GM15510 (cell line): Measurements from ENCODE around the gene COG7.

Source experiments
- POLR2A ChIP-seq: IDR thresholded peaks from 3 replicates; pipeline ENCODE4 v1.6.1; 2011; ENCODE audit warnings: borderline replicate concordance; ENCODE audit not compliant: insufficient read length; ENCODE audit errors: extremely low read depth

The COG7 gene

GRCh38 chr16:23385441-23385840 is 67.5 kb downstream of the COG7 start:
- TF ChIP-seq POLR2A: no peak

- TF ChIP-seq POLR2A: no peak
Measured at GRCh38 chr16:23384878-23385277, 68.1 kb downstream of the COG7 start.

GRCh38 chr16:23383881-23384280 is 69.1 kb downstream of the COG7 start:
- TF ChIP-seq POLR2A: no peak

GRCh38 chr16:23382279-23382678 is 70.7 kb downstream of the COG7 start:
- TF ChIP-seq POLR2A: no peak

- TF ChIP-seq POLR2A: no peak
Measured at GRCh38 chr16:23380501-23380951, 72.5 kb downstream of the COG7 start.

GRCh38 chr16:23379707-23380106 is 73.3 kb downstream of the COG7 start:
- TF ChIP-seq POLR2A: no peak

- no peak for TF ChIP-seq POLR2A
Measured at GRCh38 chr16:23378921-23379320, 74.1 kb downstream of the COG7 start.

- TF ChIP-seq POLR2A: no peak
Measured at GRCh38 chr16:23378256-23378655, 74.7 kb downstream of the COG7 start.

- no peak for TF ChIP-seq POLR2A
Measured at GRCh38 chr16:23377071-23377931, 75.7 kb downstream of the COG7 start.

GRCh38 chr16:23375643-23376042 is 77.3 kb downstream of the COG7 start:
- TF ChIP-seq POLR2A: no peak

GRCh38 chr16:23374721-23375510 is 78.1 kb downstream of the COG7 start:
- no peak for TF ChIP-seq POLR2A

- TF ChIP-seq POLR2A: no peak
Measured at GRCh38 chr16:23373436-23374219, 79.4 kb downstream of the COG7 start.

- TF ChIP-seq POLR2A: no peak
Measured at GRCh38 chr16:23371368-23371767, 81.6 kb downstream of the COG7 start.

GRCh38 chr16:23369416-23369815 is 83.6 kb downstream of the COG7 start:
- no peak for TF ChIP-seq POLR2A

- no peak for TF ChIP-seq POLR2A
Measured at GRCh38 chr16:23368469-23368868, 84.5 kb downstream of the COG7 start.

- TF ChIP-seq POLR2A: no peak
Measured at GRCh38 chr16:23367988-23368387, 85.0 kb downstream of the COG7 start.

GRCh38 chr16:23367564-23367963 is 85.4 kb downstream of the COG7 start:
- no peak for TF ChIP-seq POLR2A
